Middle frontal gyrus (tissue), 1 donor: ENCODE results near the gene BCOR.

ENCODE experiments used
- DNase-seq: peaks from one replicate; pipeline ENCODE4 v3.0.0-alpha.2; 2015; ENCODE audit warnings: low spot score; ENCODE audit errors: extremely low spot score

The BCOR gene

DNA sequence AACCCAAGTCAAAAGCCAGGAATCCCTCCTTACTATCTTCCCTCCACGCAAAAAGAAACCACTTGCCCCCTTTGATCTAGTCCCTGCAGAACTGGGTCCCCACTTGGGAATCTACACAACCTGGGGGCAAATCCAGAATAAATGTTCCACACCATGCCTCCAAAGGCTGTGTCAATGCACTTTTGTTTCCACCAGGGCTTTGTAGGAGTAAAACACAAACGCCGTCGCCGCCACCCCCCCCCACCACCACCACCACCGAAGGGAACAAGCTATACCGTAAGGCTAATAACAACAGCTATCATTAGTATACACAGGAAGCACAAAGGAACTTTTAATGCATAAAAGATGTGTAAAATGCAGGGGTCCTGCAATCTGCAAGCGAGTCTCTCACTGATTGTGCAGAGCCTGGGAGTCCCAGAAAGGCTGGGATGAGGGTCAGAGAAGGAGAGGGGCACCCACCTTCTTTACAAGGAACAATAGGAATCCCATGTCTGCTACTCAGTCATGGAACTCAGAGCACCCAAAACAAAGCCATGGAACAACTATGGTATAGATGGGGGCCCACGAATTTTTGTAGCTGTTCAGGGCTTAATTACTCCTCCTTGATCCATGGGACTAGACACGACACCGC lies 13.2 kb downstream of the BCOR start:
- DNase-seq: no peak

DNA sequence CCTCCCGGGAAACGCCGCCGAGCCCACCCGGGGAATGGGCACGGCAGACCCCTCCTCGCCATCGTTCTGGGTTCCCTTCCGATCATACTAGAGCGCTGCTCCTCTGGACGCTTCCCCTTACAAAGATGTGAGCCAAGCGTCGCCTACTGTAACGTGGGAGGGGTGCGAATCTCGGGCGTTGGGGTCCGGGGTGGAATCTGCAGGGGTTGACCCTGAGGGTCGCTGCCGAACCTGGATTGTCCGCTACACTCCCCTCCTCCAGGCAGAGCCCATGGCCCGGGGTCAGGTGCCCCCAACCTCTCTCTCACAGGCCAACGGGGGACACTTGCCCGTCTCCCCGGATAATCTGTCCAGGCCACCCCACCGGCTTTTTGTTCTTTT lies 13.8 kb downstream of the BCOR start:
- no peak for DNase-seq

DNA sequence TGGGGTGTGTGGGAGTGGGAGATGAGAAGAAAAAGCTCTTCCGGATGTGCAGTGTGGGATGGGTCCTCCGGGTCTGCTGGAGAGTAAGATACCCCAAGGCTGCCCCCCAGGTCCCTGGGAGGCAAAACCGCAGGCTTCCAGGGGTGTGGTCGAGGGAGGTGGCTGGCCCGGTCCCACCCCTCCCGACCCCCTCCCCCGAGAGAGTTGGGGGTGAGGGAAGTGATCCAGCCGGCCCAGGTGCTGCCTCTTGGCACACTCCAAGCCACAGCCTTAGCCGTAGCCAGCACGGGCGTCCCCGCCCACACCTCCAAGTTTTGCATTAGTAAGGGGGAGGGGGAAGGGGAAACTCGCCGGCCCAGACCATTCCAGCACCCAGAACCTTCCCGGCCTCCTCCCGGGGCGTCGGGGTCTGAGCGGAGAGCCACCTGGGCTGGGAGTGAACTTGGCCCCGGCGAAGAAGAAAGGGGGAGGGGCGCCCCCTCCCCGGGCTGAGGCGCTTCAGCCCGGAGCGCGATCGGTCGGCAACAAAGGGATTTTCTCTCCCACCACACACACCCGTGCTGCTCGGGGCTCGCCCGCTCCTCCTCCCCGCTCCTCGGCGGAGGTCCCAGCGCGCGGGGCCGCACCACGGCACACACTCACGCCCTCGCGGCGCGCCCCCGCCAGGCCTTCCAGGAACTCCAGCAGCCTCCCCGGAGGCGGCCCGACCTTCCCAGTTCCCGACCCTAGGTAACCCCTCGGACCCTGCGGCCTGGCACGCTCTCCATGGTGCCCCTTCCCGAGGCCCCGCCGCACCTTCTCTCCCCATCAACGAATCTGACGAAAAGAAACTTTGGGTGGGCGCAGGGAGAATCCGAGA lies 14.4 kb downstream of the BCOR start:
- DNase-seq: no peak

DNA sequence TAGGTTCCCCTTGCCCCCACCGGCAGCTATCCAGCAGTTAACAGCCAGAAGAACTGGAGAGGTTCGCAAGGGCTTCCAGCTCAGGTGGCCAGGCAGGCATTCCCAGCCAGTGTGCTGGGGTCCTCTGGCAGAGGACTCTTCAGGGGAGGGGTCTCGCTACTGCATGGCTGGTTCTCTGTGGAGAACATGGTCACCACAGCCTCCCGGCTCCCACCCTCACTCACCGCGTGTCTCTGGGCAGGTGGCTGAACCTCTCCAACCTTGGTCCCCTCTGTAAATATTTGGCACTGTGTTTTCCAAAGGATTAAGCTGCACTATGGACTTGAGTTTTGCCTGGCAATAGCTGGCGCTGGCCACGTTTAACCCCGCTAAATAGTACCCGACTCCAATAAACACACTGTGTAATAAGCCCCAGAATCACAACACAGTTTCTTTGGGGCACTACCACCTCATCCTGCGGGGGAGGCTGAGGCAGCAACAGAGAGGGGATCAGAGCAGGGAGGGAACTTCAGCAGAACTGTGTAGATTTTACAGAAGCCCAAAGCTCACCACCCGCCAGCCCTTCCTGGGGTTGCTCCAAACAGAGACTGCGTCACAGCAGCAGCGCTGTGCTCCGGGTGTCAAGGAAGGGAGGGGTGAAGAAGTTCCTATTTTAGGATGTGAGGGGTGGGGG lies 15.2 kb downstream of the BCOR start:
- no peak for DNase-seq

DNA sequence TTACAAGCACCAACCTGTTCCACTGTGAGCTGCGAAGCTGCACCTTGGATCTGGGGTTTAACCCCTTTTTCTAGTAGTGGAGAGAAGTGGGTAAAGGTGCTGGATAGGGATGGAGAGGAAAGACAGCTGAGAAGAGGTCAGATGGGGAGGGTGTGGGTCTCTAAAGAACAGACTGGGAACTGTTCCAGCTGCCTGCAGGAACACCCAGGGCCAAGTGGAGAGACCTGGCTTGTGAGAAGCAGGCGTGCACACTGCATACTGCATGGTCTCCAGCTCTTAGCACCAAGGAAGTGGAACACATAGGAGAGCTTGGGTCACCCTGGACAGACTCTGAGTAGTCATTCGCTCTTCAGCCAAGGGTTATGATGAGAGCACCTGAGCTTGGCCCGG lies 16.1 kb downstream of the BCOR start:
- no peak for DNase-seq

DNA sequence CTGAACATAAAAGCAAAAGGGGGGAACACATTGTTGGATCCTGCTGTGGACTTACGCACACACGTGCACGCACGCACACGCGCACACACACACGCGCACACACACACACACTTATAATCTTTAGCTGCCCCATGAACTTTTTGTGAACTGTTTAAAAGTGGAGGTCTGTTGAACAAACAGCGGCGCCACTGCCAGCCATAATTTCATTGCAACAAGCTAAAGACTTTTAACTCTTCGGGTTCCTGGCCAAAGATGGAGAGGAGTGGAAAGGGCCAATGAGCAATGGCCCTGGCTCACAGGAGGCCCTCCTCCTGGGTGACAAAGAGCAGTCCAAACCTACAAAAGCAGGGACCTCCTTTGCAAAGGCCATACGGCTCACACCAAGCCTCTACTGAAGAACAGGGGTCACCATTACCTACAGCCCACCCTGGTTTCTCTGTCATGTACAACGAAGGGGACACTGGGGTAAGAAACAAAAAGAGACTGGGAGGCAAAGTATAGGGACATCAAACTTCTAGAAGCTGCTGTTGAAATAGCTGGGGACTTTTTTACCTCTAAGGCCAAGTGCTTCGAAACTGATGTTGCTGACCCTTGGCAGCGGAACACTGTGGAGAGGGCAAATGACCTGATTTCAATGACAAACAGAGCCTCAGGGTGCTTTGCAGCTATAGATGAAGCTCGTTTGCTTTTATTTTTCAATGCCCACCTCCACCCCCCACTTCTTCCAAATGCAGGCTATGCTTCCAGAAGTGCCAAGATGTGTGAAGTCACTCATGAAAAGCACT lies 16.7 kb downstream of the BCOR start:
- no peak for DNase-seq

DNA sequence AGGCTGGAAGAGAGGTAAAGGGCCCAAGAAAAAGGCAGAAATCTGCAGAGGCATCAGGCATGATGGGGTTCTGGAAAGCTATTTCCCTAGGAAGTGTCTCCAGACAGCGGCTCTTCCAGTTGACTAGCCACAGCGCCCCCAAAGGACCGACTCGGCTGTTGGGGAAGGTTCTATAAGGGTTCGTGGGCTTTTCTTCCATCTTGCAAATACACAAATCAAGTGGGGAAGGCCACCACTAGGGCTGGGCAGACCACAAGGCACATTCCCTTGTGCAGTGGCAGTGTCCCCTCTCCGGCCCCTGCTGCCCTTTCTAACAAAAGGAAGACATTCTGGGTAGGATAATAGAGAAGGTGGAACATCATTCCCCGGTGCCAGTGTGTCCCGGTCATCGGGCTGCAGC lies 18.2 kb downstream of the BCOR start:
- DNase-seq: no peak

DNA sequence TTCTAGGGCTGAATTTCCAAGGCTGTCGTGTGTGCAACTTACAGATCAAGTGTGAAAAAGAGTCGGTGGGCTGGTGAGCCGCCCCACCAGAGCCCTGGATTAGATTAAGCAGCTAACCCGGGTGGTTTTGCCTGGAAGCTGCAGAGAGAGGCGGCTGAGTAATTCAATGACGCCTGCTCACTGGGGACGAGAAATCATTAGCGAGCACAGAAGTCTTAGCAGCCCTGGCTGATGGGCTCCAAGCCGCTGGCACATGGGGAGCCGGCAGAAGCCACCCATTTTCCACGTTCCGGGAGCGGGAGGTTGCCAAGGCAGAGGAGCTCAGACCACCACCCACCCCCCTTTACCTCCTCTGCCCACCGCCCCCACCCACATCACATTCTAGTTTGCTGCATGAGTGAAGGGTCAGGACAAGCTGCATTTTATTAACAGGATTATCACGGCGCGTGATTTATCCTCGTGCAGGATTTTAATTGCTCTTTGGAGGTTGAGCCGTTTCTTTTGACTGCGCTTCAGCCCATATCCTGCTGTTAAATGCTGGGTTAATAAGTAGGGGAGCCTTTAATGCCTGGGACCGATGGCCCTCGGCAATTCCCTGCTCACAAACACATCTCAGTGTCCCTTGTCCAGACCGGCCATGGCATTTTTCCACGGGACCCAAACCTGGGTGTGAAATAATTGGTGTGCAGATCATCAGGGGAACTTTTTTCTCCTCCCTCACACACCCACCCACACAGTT lies 19.1 kb downstream of the BCOR start:
- no peak for DNase-seq

DNA sequence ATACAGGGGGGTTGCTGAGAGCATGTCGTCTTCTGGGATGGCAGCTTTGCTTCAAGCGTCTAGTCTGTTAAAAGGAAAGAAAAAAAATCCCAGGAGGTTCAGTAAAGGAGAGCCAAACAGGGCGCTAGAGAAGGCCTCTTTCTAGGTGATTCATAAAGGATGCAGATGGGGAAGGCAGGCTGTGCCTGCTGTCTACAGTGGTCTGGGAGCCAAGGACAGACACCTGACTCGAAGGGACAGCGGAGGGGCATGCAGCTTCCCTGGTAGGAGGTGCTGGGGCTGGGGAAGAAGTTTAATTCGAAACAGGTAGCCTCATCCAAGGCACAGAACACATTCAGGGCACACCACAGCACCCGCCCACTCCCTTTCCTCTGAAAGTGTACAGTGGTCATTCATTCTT lies 19.9 kb downstream of the BCOR start:
- no peak for DNase-seq

DNA sequence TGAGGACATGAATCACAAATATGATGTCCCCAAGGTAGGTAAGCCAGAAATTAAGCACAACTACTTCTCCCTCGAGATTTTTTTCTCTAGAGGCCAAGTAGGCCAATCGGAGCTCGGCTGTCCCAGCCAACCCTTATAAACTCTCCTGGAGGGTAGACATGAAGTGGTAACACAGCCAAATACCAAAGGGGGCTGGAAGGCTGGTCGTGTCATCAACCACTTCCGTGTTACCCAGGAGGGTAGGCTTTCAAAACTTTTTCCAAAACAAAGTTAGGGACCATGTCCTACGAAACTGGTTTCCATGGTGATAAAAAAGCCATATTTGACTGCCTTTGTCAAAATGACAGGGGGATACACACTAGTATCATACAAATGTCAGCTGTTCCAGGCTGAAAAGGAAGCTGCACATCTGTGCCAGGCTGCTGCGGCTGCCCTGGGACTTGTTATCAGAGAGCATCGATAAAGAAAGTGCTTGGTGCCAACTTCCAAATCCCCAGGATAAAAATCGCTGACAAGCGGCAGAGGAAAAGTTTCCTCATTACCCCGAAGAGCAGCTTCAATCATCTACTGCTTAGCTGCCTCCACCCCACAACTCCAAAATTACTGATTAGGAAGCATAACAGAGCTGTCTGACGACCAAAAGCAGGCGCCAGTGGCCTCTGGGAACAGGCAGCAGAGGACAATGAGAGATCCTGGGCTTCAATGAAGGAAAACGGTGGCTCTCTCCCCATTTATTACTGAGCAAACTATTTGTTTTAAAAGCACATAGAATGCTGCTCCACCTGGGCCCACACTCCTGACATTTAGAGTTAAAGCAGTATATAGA lies 20.8 kb downstream of the BCOR start:
- no peak for DNase-seq

DNA sequence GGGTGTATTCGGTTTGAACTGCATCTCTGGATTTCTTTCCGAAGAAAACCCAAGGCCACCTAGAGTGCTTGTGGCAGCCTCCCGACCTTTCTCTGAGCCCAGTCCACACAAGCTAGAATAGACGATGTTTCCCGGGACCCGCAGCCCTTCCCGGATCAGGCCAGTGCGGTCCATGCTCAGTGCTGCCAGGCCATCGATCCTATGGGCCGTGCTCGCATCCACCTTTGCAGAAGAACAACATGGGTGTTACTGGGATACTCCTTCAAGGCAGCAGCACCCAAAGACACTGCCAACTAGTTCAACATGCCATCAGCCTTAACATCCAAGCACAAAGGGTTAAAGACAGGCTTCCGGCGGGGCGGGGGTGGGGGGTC lies 22.8 kb downstream of the BCOR start:
- no peak for DNase-seq

DNA sequence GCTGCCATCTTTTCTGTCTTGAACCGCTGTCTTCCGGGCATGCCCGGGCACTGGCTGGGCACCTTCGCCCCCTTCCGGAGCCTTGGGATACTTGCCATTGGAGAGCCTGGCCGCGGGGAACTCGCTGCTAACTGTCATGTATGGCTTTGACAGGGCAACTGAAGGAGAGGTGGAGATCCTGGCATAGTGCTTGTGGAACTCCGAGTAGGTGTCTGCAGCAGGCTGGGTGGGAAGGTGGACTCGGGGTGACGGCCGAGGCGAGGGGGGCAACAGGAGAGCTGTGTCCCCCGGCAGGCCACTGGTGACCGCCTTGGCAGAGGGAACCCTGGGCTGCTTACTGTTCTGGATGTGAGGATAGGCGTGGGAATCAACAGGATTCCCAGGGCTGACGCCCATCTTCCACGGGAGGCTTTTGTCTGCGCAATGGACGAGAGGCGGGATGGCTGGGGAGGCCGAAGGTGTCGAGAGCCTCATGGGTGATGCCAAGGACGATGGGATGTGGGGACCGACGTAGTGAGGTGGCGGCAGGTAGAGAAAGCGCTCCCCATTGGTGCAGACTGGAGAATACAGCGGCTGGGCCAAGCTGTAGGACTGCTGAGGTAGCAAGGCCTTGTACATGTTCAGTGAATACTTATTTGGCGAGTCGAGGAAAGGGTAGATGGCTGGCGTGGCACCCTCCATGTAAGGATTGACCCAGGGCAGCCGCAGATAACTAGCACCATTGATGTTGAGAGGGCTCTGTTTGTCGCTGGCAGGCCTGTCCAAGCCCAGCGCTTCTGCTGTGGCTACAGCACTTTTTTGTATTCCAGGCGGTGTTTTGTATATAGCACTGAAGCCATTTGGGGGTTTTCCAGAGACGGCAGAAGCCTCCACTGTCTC lies 23.4 kb downstream of the BCOR start:
- DNase-seq: no peak

DNA sequence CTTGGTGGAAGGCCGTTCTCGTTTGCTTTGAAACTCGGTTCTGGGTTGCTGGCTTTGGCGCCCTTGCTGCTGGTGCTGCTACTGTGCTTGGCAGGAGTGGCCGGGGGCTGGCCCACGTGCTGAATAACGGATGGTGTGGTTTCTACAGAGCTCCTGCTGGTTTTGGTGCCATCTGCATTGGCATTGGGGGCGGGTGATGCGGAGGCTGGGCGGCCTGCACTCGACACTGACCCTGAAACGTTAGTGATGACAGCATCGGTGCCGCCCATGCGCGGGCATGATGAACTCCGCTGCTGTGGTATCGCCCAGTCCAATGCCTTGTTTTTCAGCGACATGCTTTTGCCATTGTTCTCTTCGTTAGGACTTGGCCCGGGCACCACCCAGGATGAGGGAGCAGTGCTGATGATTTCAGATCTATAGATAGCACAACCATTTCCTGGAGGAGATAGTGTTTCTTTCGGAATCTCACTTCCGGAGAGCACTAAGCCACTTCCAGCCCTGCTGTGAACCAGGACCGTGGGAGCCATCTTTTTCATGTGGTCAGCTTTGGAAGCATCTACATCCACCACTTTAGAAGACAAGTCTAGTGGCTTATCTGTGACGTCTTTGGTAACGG lies 24.2 kb downstream of the BCOR start:
- DNase-seq: no peak

DNA sequence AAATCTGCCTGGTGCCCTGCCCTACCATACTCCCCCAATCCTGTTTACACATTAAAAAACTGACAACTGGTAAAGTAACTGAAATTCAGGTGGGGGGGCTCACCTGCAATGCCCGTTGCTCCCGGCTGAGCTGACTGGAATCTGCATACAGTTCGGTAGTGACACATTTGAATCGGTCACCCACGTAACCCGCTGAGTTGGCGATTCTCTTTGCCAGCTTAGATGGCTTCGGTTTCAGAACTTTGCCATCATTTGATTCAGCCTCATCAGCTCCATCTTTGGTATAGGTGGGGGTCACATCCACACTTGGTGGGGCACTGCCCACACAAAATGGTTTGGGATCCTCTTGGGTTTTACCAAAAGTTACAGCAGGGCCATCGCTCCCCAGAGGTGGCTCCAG lies 25.5 kb downstream of the BCOR start:
- DNase-seq: no peak

DNA sequence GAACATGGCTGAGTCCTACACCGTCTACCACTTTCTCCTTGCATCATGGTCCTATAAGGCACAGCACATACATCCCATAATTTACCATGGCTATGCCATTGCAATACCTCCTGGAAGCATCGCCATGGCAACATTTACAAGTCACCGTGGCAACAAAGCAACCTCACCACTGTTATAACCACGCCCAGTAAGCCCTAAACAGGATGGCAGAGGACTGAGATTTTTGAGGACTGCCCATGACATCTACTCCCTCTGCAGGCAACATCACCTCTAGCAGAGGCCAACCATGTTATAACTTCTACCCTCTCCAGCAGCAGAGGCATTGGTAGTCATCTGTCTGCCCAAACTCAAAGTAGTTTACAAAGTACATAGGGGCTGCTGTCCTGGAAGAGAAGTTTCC lies 29.7 kb downstream of the BCOR start:
- no peak for DNase-seq

DNA sequence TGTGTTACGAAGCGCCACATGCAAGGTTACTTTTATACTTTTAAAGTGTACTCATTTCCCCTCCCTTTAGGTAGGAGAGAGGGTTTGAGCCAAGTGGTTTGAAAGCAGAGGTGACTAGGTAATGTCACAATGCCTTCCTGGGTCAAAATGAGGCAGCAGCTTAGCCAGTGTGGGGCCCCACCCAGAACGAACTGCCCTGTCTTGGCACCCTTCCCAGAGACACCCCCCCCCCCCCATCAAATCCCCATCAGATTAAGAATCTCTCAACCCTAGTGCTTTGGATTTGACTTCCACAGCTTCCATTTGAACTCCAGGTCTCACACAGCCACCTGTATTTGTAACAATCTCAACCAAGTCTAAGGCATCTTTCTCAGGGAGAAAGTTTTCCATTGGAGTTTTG lies 31.1 kb downstream of the BCOR start:
- DNase-seq: no peak

DNA sequence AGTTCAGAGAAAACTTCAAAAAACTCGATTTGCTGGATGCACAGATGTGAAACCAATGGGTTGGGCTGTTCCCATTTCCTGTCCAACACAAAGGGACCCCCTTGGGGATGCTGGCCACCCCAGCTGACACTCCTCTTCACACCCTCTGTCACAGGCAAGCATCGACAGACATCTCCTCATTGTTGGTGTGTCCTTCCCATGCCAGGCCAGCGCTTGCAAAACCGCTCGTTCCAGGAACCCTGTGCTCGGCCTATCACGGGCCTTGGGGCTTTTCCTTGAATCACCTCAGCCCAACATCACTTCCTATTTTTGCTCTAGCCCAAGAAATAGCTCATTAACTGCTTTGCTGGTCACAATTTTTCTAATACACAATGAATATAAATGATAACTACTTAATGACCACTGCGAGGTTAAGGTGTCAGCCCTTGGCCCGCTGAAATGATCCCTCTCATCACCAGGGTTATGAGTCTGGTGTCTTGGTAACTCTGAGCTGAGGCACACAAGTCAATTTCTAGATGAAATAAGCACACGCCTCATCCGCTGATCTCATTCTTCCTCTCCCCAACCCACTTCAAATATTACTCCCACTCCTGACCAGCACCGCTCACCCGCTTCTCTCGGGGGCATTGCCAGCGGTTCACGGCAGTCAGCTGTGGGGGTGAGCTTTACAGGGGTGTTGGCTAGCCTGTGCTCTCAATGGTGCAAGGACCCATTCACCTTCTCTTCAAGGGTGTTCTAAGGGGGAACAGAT lies 32.3 kb downstream of the BCOR start:
- DNase-seq: no peak

DNA sequence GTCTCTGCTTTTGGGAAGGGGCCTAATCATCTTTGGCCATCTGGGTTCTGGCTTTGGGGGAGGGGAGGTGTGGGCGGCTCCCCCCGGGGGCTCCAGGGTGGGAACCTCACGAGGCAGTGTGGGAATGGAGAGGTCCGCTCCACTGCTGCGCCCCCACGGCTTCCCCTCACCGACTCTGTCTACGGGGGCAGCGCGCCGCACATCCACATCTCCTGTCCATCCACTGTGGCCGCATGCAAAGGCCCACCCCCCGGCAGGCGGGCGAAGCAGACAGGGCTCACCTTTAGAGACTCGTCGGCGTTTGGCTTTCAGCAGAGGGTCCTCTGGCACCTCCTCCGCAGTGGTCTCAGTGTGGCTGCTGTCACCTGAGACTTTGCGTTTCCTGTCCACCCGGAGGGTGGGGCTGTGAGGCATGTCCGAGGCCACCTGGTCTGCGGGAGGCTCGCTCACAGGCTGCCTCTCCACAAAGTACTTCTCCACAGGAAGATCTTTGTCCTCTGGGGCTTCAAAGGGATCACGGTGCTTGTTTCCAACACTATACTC lies 33.6 kb downstream of the BCOR start:
- DNase-seq: no peak
